ENCODE measurements around the gene NFAT5.

NFAT5 gene

DNA sequence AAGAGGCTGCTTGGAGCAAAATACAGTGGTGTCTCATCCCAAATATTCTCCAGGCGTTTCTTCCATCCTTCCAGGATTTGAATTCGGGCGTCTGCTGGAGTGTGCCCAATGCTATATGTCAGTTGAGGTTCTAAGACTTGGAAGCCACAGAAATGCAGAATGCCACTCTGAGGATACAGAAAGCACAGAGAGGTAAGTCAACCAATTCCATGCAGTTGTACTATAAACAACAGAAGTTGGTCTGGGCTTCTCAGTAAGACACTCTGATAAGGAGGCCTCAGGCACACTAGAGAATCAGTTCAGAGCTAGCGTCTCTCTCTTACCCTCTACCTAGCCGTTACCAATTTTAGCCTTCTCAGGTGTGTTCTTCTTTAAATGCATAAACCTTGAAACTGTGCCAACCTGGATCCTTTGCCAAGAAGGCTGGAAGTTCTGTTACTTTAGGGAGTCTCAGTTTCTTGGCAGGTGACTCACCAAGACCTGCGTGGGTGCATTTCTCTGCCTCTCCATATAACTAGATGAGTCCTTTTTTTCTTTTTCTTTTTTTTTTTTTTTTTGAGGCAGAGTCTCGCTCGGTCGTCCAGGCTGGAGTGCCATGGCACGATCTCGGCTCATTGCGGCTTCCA lies 145.5 kb downstream of the NFAT5 start:
- no peak for DNase-seq (ENCODE audit: extremely low read depth, low read depth)
- no peak for TF ChIP-seq CTCF (IDR thresholded peaks at IDR 0.05; ENCODE audit: low read depth, low read length)

DNA sequence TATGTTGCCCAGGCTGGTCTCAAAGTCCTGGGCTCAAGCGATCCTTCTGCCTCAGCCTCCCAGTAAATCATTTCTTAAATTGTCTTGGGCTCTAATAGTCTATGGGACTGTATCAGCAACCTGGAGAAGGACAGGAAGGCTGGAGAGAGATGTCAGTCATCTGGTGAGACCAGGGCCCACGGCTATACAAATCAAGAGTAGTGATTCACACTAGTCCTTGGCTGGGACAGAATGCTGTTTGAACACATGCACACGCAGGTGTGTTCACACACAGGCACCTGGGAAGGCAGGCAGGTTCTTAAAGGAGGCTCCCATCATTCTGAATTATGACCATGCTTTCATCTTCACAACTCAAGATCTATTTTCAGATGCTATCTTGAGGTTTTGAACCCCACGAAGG lies 146.5 kb downstream of the NFAT5 start:
- no peak for TF ChIP-seq CTCF (IDR thresholded peaks at IDR 0.05; ENCODE audit: low read depth, low read length)
- no peak for DNase-seq (ENCODE audit: extremely low read depth, low read depth)

- TF ChIP-seq CTCF (IDR thresholded peaks at IDR 0.05; ENCODE audit: low read depth, low read length): no peak
- DNase-seq (ENCODE audit: extremely low read depth, low read depth): no peak
Observed at GRCh38 chr16:69712914-69713581, 147.3 kb downstream of the NFAT5 start.

- TF ChIP-seq CTCF (IDR thresholded peaks at IDR 0.05; ENCODE audit: low read depth, low read length): no peak
- DNase-seq (ENCODE audit: extremely low read depth, low read depth): no peak
Observed at GRCh38 chr16:69717066-69717465, 151.3 kb downstream of the NFAT5 start.

DNA sequence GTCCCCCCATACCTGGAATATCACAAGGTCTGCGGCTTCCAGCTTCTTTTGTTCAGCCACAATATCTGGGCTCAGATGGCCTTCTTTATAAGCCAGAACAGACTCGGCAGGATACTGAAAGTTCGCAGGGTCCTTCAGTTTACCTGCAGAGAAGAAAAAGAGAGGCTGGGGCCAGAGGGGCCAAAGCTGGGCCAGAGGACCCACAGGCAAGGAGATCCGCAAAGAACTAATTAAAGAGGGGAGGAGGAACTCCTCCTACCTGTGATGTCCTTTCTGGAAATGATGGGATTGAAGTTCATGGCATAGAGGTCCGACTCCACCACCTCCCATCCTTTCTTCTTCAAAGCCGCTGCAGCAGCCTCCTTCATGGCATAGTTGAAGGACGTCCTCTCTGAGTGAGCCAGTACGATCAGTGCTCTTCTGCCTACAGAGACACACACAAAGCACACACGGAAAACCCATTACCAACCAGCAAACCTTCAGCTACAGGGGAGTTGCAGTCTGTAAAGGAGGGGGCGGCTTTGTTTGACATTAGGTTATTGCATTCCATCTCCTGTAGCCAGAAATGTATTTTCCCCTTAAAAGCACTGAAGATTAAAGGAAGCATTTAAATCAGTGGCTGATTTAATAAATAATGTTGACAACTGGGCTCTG lies 152.5 kb downstream of the NFAT5 start:
- no peak for TF ChIP-seq CTCF (IDR thresholded peaks at IDR 0.05; ENCODE audit: low read depth, low read length)
- DNase-seq (ENCODE audit: extremely low read depth, low read depth): no peak

- DNase-seq (ENCODE audit: extremely low read depth, low read depth): no peak
- no peak for TF ChIP-seq CTCF (IDR thresholded peaks at IDR 0.05; ENCODE audit: low read depth, low read length)
Observed at GRCh38 chr16:69720822-69721430, 155.2 kb downstream of the NFAT5 start.

DNA sequence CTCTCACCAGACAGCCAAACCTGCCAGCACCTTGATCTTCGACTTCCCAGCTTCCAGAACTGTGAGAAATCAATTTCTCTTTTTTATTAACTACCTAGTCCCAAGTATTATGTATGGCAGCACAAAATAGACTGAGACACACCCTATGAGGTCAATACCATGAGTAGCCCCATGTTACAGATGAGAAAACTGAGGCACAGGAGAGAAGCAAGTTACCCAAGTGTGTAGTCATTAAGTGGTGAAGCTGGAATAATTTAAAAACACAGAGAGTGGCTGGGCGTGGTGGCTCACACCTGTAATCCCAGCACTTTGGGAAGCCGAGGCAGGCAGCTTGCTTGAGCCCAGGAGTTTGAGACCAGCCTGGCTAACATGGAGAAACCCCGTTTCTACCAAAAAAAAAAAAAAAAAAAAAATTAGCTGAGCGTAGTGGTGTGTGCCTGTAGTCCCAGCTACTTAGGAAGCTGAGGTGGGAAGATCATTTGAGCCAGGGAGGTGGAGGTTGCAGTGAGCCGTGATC lies 155.7 kb downstream of the NFAT5 start:
- no peak for TF ChIP-seq CTCF (IDR thresholded peaks at IDR 0.05; ENCODE audit: low read depth, low read length)

More for the DNA sequence above, 155.7 kb downstream of the NFAT5 start:
- DNase-seq (ENCODE audit: extremely low read depth, low read depth): no peak
